Testis (tissue), 3 donors: Measurements from ENCODE around the gene NCKAP5. TPM values are rescaled to one million over a fixed set of nuclear protein-coding genes. Genes with fewer than 3 reads are reported as not detected.

Experiments used
- DNase-seq: peaks from one replicate; pipeline ENCODE4 v3.0.0-alpha.2; 2019
- H3K27ac ChIP-seq, 2 donors: fragments of 200-600 bp; sonication (generic); one replicate each; pipeline ENCODE4 v1.5.1; 2019
- H3K27me3 ChIP-seq: fragments of 200-600 bp; sonication (generic); one replicate; pipeline ENCODE4 v1.5.1; 2019
- H3K36me3 ChIP-seq: fragments of 200-600 bp; sonication (generic); one replicate; pipeline ENCODE4 v1.5.1; 2017; ENCODE audit warnings: low read depth; ENCODE audit errors: missing control alignments
- H3K4me1 ChIP-seq: fragments of 200-600 bp; sonication (generic); one replicate; pipeline ENCODE4 v1.5.1; 2019
- H3K4me3 ChIP-seq, 2 donors: fragments of 200-600 bp; sonication (generic); one replicate each; pipeline ENCODE4 v1.5.1; 2017 to 2019
- H3K9me3 ChIP-seq: fragments of 200-600 bp; sonication (generic); one replicate; pipeline ENCODE4 v1.5.1; 2017
- CTCF ChIP-seq, 3 experiments: fragments of 450-650 bp in 2 of 3; fragments of 200-600 bp in 1 of 3; sonication (generic) in 1 of 3; IDR thresholded peaks; one replicate each; pipeline ENCODE4 v1.5.1; 2016 to 2019; ENCODE audit warnings: antibody characterized with exemption in 3 of 3, mild to moderate bottlenecking in 2 of 3, moderate library complexity in 1 of 3
- POLR2A ChIP-seq: fragments of 450-650 bp; IDR thresholded peaks from one replicate; pipeline ENCODE4 v1.6.1; 2017; ENCODE audit warnings: antibody characterized with exemption, mild to moderate bottlenecking, moderate library complexity
- WGBS, 2 donors: methylation state at CpG; one replicate each; pipeline ENCODE4 v1.1.5; 2018; 5-methylcytosine and 5-hydroxymethylcytosine counted together
- intact Hi-C: fragments of 100-400 bp; cut with DNase I; formaldehyde crosslinking; loops from one replicate; pipeline ENCODE4 v1.15.1; 2023; ENCODE audit warnings: low total_unique reads
- polyA plus RNA-seq: library from polyadenylated mRNA; stranded (reverse); fragments of 350-450 nt; fragmentation: Illumina TruSeq; extraction: RNeasy Lipid Tissue Mini Kit (QIAGEN cat#74804); gene quantifications from one replicate; pipeline ENCODE4 v1.2.3, GENCODE V29; 2014; ENCODE audit warnings: low read depth, low replicate concordance; ENCODE audit not compliant: insufficient read depth
- total RNA-seq, 2 donors: library from RNA; depleted of rRNA; stranded (reverse); fragments of >200 nt; gene quantifications; one replicate each; pipeline ENCODE4 v1.2.3, GENCODE V29; 2016

Gene NCKAP5
- total and polyA plus RNA-seq, 3 donors from 2014 or later = 3.0 to 7.6 (median 6.3) TPM

DNA sequence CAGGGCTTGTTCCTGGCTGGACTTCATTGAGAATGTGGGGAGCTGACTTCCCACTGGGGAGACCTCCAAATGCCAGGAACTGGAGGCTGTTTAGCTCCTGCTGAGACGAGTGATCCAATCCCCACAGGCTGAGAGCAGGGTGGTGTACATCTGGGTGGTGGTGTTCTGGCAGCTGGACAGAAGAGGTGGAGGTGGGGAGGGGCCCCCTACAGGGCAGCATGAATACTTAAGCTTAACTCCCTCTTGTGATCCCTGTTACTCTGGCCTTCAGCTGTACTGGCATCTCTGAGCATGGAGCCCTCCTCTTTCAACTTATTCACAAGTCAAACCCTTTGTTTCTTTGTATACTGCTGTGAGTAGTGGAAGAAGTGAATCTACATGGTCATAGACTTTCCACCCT, 730.5 kb downstream of the NCKAP5 start:
- no peak for DNase-seq
- Histone ChIP-seq H3K9me3 (no peaks in the 10 kb centered on the region), H3K27ac (no peak overlapping the region), H3K4me3 (no peak overlapping the region), H3K4me1 (no peaks in the 10 kb centered on the region), H3K36me3 (no peaks in the 10 kb centered on the region), H3K27me3 (no peaks in the 10 kb centered on the region)
- 86 to 100% methylated on average over 1 of the region's 1 CpG for WGBS, 2 donors
- no peak for TF ChIP-seq CTCF (IDR thresholded peaks at IDR 0.05)
- no peak for TF ChIP-seq POLR2A
- intact Hi-C loops = no loop called here

DNA sequence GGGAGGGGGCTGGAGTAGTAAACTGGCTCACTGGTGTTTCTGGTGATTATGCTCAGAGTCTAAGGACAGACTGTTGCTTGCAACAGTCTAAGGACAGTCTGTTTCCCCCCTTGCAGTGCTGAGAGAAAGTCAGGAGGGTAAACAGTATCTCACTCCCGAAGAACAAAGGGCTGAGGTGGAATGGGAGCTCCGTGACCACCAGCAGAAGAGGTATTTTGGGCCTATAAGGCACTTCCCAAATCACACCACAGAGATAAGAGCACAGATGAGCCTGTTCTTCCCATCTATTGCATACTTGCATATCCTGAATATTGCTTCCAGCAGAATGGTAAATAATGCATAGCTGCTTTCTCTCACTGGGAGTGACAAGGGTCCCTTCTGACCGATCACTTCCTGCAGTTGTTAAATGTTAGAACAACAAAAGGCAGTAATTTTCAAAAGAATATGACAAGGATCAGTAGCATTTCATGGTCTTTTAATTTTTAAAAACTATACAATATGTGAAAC, 737.9 kb downstream of the NCKAP5 start:
- Histone ChIP-seq H3K4me3 (no peak overlapping the region), H3K27ac (no peak overlapping the region), H3K36me3 (no peaks in the 10 kb centered on the region), H3K9me3 (no peaks in the 10 kb centered on the region), H3K27me3 (no peaks in the 10 kb centered on the region), H3K4me1 (no peaks in the 10 kb centered on the region)
- TF ChIP-seq CTCF (IDR thresholded peaks at IDR 0.05) = no peak
- no peak for TF ChIP-seq POLR2A
- WGBS, 2 donors = 52 to 74% methylated on average over 3 of the region's 3 CpGs
- intact Hi-C loops = no loop called here
- DNase-seq = no peak

GRCh38 chr2:132825601-132826000, 742.7 kb downstream of the NCKAP5 start:
- no peaks in the 10 kb centered on the region for H3K27me3 ChIP-seq
- H3K27ac ChIP-seq = no peak overlapping the region
- intact Hi-C loops = no loop called here
- no peaks in the 10 kb centered on the region for H3K9me3 ChIP-seq
- H3K4me3 ChIP-seq = no peak overlapping the region
- no peaks in the 10 kb centered on the region for H3K4me1 ChIP-seq
- WGBS, 2 donors = 88 to 94% methylated on average over 2 of the region's 2 CpGs
- no peaks in the 10 kb centered on the region for H3K36me3 ChIP-seq
- no peak for TF ChIP-seq POLR2A
- no peak for TF ChIP-seq CTCF (IDR thresholded peaks at IDR 0.05)
- DNase-seq = no peak

DNA sequence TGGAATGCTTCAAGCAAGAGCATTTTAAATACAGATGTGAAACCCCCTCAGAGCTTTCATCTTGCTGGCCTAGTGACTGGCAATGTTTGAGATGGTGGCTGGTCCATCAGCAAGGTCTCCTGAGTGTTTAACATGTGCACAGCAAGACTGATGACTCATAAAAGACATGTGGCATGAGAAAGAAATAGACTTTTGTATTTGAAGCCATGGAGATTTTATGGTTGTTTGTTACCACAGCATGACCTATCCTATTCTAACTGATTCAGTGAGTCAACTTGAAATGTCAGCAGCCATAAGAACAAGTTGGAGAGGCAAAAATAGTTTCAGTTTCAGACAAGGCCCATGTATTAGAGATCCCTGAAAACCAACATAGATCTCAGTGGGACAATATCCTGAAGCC, 743.5 kb downstream of the NCKAP5 start:
- H3K9me3 ChIP-seq = no peaks in the 10 kb centered on the region
- H3K4me3 ChIP-seq = no peak overlapping the region
- TF ChIP-seq POLR2A (no peak), CTCF (IDR thresholded peaks at IDR 0.05) (no peak)
- H3K36me3 ChIP-seq = no peaks in the 10 kb centered on the region
- no peak for DNase-seq
- H3K27me3 ChIP-seq = no peaks in the 10 kb centered on the region
- no peak overlapping the region for H3K27ac ChIP-seq
- intact Hi-C loops = no loop called here
- H3K4me1 ChIP-seq = no peaks in the 10 kb centered on the region

DNA sequence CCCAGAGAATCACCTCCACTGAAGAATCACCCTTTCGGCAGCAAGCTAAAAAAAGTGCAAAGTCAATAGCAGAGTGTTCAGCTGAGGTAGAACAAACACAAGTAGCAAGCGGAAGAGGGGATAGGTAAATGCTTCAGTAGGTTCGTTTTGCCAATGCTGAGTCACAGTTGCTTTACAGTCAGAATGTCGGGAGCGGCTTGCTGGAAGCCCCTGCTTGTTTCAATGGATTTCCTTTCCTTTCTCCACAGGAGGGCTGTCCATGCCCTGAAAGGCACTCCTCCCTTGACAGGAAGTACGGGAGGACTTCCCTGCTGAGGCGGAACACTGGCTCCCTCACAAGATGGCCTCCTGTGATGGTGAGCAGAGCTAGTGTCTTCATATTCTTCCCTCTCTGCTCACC, 752.0 kb downstream of the NCKAP5 start:
- Histone ChIP-seq H3K9me3 (no peaks in the 10 kb centered on the region), H3K27ac (no peak overlapping the region), H3K4me3 (no peak overlapping the region), H3K27me3 (no peaks in the 10 kb centered on the region), H3K4me1 (no peaks in the 10 kb centered on the region), H3K36me3 (no peaks in the 10 kb centered on the region)
- no peak for DNase-seq
- 89 to 93% methylated on average over 7 of the region's 7 CpGs for WGBS, 2 donors
- no peak for TF ChIP-seq POLR2A
- no peak for TF ChIP-seq CTCF (IDR thresholded peaks at IDR 0.05)
- intact Hi-C loops = no loop called here
